Endothelial cell of umbilical vein (primary cell): Measurements from ENCODE around the gene FAM227B. TPM values are rescaled to one million over a fixed set of nuclear protein-coding genes. Genes with fewer than 3 reads are reported as not detected.

Experiments
- BruUV-seq: library from RNA; stranded (reverse); fragments of 400-500 nt; replicated peaks from 2 replicates; lab custom pipeline; 2021; lab: Mats Ljungman, UMichigan
- CTCF ChIA-PET: fragments of 300-600, 350-600 bp; sonication (Branson Sonifier 250); formaldehyde crosslinking; loops from one replicate; lab custom pipeline; 2021; ENCODE audit warnings: antibody characterized with exemption, inconsistent platforms; lab: Charles Lee
- POLR2A ChIA-PET: fragments of 300-600, 350-600 bp; sonication (Branson Sonifier 250); formaldehyde crosslinking; loops from one replicate; lab custom pipeline; 2021; ENCODE audit warnings: antibody characterized with exemption, inconsistent platforms; lab: Charles Lee
- DNase-seq: peaks from one replicate; pipeline ENCODE4 v3.0.0-alpha.2; 2011; ENCODE audit warnings: low read depth, low spot score
- FAIRE-seq: peaks from 2 replicates; lab custom pipeline; 2011; peaks lifted over from hg19 to GRCh38; lab: Jason Lieb, UNC
- H2AFZ ChIP-seq: 2 replicates; pipeline ENCODE4 v1.6.0; 2012; ENCODE audit warnings: low read depth, low read length, control low read depth, inconsistent platforms
- H3K27ac ChIP-seq: 2 replicates; pipeline ENCODE4 v1.5.1; 2011; ENCODE audit warnings: low read depth, mild to moderate bottlenecking, control low read depth, low read length, moderate library complexity; ENCODE audit not compliant: insufficient read depth
- H3K27me3 ChIP-seq, 2 experiments: 2 replicates each; pipeline versions ENCODE4 v1.6.0 to v1.6.1; 2011; ENCODE audit warnings: low read length in 2 of 2, mixed read lengths in 1 of 2; ENCODE audit not compliant: control insufficient read depth in 2 of 2, insufficient read depth in 2 of 2
- H3K36me3 ChIP-seq, 2 experiments: 2 replicates in 1 of 2; 3 replicates in 1 of 2; pipeline ENCODE4 v1.5.1; 2011; ENCODE audit warnings: low read length in 2 of 2, mild to moderate bottlenecking in 1 of 2, moderate library complexity in 1 of 2; ENCODE audit not compliant: control insufficient read depth in 2 of 2, insufficient read depth in 2 of 2; ENCODE audit errors: extremely low read depth in 1 of 2
- H3K4me1 ChIP-seq: 3 replicates; pipeline ENCODE4 v1.5.1; 2011; ENCODE audit warnings: mild to moderate bottlenecking, low read length; ENCODE audit not compliant: control insufficient read depth, insufficient read depth; ENCODE audit errors: extremely low read depth
- H3K4me2 ChIP-seq: 2 replicates; pipeline ENCODE4 v1.6.1; 2011; ENCODE audit warnings: low read length, control low read depth, mixed read lengths; ENCODE audit not compliant: insufficient read depth
- H3K4me3 ChIP-seq, 3 experiments: fragments of 200-600 bp in 1 of 3; sonication (generic), shearing (Covaris generic) in 1 of 3; replicated peaks in 1 of 3; 2 replicates each; pipeline ENCODE4 v1.5.1; 2011 to 2016; ENCODE audit warnings: control low read depth in 3 of 3, low read length in 3 of 3, mild to moderate bottlenecking in 2 of 3, inconsistent platforms in 1 of 3, low read depth in 1 of 3, moderate library complexity in 1 of 3; ENCODE audit not compliant: insufficient read depth in 1 of 3
- H3K79me2 ChIP-seq: 2 replicates; pipeline ENCODE4 v1.6.0; 2012; ENCODE audit warnings: low read length, inconsistent platforms; ENCODE audit not compliant: control insufficient read depth, insufficient read depth
- H3K9ac ChIP-seq: replicated peaks from 2 replicates; pipeline ENCODE3; 2011; ENCODE audit warnings: low read length, control low read depth; ENCODE audit not compliant: insufficient read depth; ENCODE audit errors: extremely low read depth
- H3K9me1 ChIP-seq: replicated peaks from 3 replicates; pipeline ENCODE4 v1.6.0; 2011; ENCODE audit warnings: mild to moderate bottlenecking, low read length; ENCODE audit not compliant: control insufficient read depth, insufficient read depth; ENCODE audit errors: extremely low read depth
- H3K9me3 ChIP-seq: replicated peaks from 2 replicates; pipeline ENCODE4 v1.5.1; 2012; ENCODE audit warnings: low read length, inconsistent platforms; ENCODE audit not compliant: control insufficient read depth, insufficient read depth
- H4K20me1 ChIP-seq: replicated peaks from 2 replicates; pipeline ENCODE3; 2011; ENCODE audit warnings: mild to moderate bottlenecking, low read length; ENCODE audit not compliant: control insufficient read depth, insufficient read depth; ENCODE audit errors: extremely low read depth
- CTCF ChIP-seq, 2 donors: IDR thresholded peaks; 1 replicate in 1 of 2; 2 replicates in 1 of 2; pipeline ENCODE4 v1.5.1; 2011; ENCODE audit warnings: low read length in 2 of 2, mild to moderate bottlenecking in 2 of 2, moderate library complexity in 2 of 2, control low read depth in 1 of 2, inconsistent platforms in 1 of 2, low read depth in 1 of 2; ENCODE audit not compliant: insufficient read depth in 1 of 2; ENCODE audit errors: extremely low read depth in 1 of 2
- EZH2 ChIP-seq: IDR thresholded peaks from 2 replicates; pipeline ENCODE4 v1.6.1; 2012; ENCODE audit warnings: borderline replicate concordance, low read depth, mild to moderate bottlenecking, moderate library complexity, low read length, inconsistent platforms; ENCODE audit not compliant: severe bottlenecking
- FOS ChIP-seq: IDR thresholded peaks from 2 replicates; pipeline ENCODE4 v1.6.1; 2011; ENCODE audit warnings: mild to moderate bottlenecking, low read length, moderate library complexity, borderline replicate concordance; ENCODE audit not compliant: insufficient read depth
- GATA2 ChIP-seq: IDR thresholded peaks from 2 replicates; pipeline ENCODE4 v1.7.0; 2011; ENCODE audit warnings: low read depth, mild to moderate bottlenecking, moderate library complexity, mixed read lengths, low read length; ENCODE audit not compliant: insufficient read length, insufficient read depth
- JUN ChIP-seq: IDR thresholded peaks from 2 replicates; pipeline ENCODE4 v1.6.1; 2011; ENCODE audit warnings: borderline replicate concordance, low read depth; ENCODE audit not compliant: insufficient read length, insufficient read depth
- MAX ChIP-seq: IDR thresholded peaks from 2 replicates; pipeline ENCODE4 v1.6.1; 2011; ENCODE audit not compliant: insufficient read depth, insufficient read length
- MYC ChIP-seq: IDR thresholded peaks from one replicate; pipeline ENCODE4 v1.6.1; 2011; ENCODE audit warnings: mild to moderate bottlenecking, low read depth, low read length
- POLR2A ChIP-seq: IDR thresholded peaks from 2 replicates; pipeline ENCODE4 v1.6.1; 2012; ENCODE audit warnings: low read depth, mild to moderate bottlenecking, control low read depth, low read length
- POLR2AphosphoS5 ChIP-seq: IDR thresholded peaks from 2 replicates; pipeline ENCODE4 v1.6.1; 2012; ENCODE audit warnings: low read depth, mild to moderate bottlenecking, control low read depth, low read length, moderate library complexity; ENCODE audit not compliant: insufficient read depth
- dilution Hi-C: fragments of 300-500 bp; cut with MboI; formaldehyde crosslinking; loops from one replicate; pipeline ENCODE4 v1.15.0; 2019; ENCODE audit warnings: low sequenced_read_pairs; ENCODE audit not compliant: extremely low pct_ligation_motif_present
- intact Hi-C: fragments of 100-400 bp; cut with micrococcal nuclease; formaldehyde crosslinking; loops from one replicate; pipeline ENCODE4 v1.10.0; 2022
- polyA plus RNA-seq, 4 experiments: library from polyadenylated mRNA; depleted of rRNA in 3 of 4; stranded (reverse) in 3 of 4; unstranded in 1 of 4; fragments of >200 nt; gene quantifications; 2 replicates each; pipeline versions ENCODE4 v1.2.1 to v1.2.3, GENCODE V29; 2011 to 2012; ENCODE audit warnings: missing spikeins in 1 of 4
- total RNA-seq: library from RNA; stranded (reverse); gene quantifications from 2 replicates; pipeline ENCODE4 v1.2.3, GENCODE V29; 2021

Gene FAM227B
- total and polyA plus RNA-seq, 2 donors (not counting 3 experiments of a cell fraction or from before 2014, with no cell fraction given), result 1.5 to 1.8 TPM

DNA sequence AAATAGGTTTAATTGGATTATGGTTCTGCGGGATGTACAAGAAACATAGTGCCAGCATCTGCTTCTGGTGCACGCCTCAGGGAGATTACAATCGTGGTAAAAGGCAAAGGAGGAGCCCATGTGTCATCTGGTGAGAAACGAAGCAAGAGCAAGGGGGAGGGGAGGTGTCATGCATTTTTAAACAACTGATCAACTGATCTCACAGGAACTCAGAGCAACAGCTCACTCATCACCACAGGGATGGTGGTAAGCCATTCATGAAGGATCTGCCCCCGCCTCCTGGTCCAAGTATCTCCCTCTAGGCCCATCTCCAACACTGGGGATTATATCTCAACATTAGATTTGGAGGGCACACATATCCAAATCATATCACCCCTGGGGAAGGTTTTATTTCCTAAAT is 239.7 kb downstream of the FAM227B start:
- TF ChIP-seq MAX, result no peak
- TF ChIP-seq EZH2, result no peak
- no peak for TF ChIP-seq MYC
- TF ChIP-seq JUN, result no peak
- no peak for TF ChIP-seq POLR2A
- TF ChIP-seq FOS, result no peak
- TF ChIP-seq GATA2, result no peak
- no peak for TF ChIP-seq CTCF (IDR thresholded peaks at IDR 0.05; ENCODE audit: extremely low read depth in 1 of 2, insufficient read depth in 1 of 2, low read depth in 1 of 2, low read length in 2 of 2)
- TF ChIP-seq POLR2AphosphoS5, result no peak
- H3K36me3 ChIP-seq, result no peaks in the 10 kb centered on the region
- no peak overlapping the region for H3K9ac ChIP-seq
- ChIA-PET CTCF (interaction anchor here (1.4 kb wide), 1 partner anchor 9 kb away, joined by 4 read pairs; no protein-coding TSS in a partner anchor), POLR2A (no interaction called here)
- H4K20me1 ChIP-seq, result no peaks in the 10 kb centered on the region
- no peaks in the 10 kb centered on the region for H3K4me1 ChIP-seq
- H3K27me3 ChIP-seq, result peaks cover 0 to 6% of the 10 kb centered on the region in 2 experiments
- H2AFZ ChIP-seq, result no peak overlapping the region
- H3K27ac ChIP-seq, result no peak overlapping the region
- intact Hi-C loops (no loop called here), dilution Hi-C loops (no loop called here)
- no peaks in the 10 kb centered on the region for H3K9me3 ChIP-seq
- H3K9me1 ChIP-seq, result no peaks in the 10 kb centered on the region
- no TSS peak for BruUV-seq
- FAIRE-seq (no peak), DNase-seq (no peak)
- no peak overlapping the region for H3K4me2 ChIP-seq
- no peaks in the 10 kb centered on the region for H3K79me2 ChIP-seq
- no peak overlapping the region for H3K4me3 ChIP-seq
